Endothelial cell of umbilical vein (primary cell): ENCODE results near the gene KIF6. TPM values are rescaled to one million over a fixed set of nuclear protein-coding genes. Genes with fewer than 3 reads are reported as not detected.

Source experiments
- BruUV-seq: library from RNA; stranded (reverse); fragments of 400-500 nt; replicated peaks from 2 replicates; lab custom pipeline; 2021; lab: Mats Ljungman, UMichigan
- CTCF ChIA-PET: fragments of 300-600, 350-600 bp; sonication (Branson Sonifier 250); formaldehyde crosslinking; loops from one replicate; lab custom pipeline; 2021; ENCODE audit warnings: antibody characterized with exemption, inconsistent platforms; lab: Charles Lee
- POLR2A ChIA-PET: fragments of 300-600, 350-600 bp; sonication (Branson Sonifier 250); formaldehyde crosslinking; loops from one replicate; lab custom pipeline; 2021; ENCODE audit warnings: antibody characterized with exemption, inconsistent platforms; lab: Charles Lee
- DNase-seq: peaks from one replicate; pipeline ENCODE4 v3.0.0-alpha.2; 2011; ENCODE audit warnings: low read depth, low spot score
- FAIRE-seq: peaks from 2 replicates; lab custom pipeline; 2011; peaks lifted over from hg19 to GRCh38; lab: Jason Lieb, UNC
- H2AFZ ChIP-seq: 2 replicates; pipeline ENCODE4 v1.6.0; 2012; ENCODE audit warnings: low read depth, low read length, control low read depth, inconsistent platforms
- H3K27ac ChIP-seq: 2 replicates; pipeline ENCODE4 v1.5.1; 2011; ENCODE audit warnings: low read depth, mild to moderate bottlenecking, control low read depth, low read length, moderate library complexity; ENCODE audit not compliant: insufficient read depth
- H3K27me3 ChIP-seq, 2 experiments: 2 replicates each; pipeline versions ENCODE4 v1.6.0 to v1.6.1; 2011; ENCODE audit warnings: low read length in 2 of 2, mixed read lengths in 1 of 2; ENCODE audit not compliant: control insufficient read depth in 2 of 2, insufficient read depth in 2 of 2
- H3K36me3 ChIP-seq, 2 experiments: 2 replicates in 1 of 2; 3 replicates in 1 of 2; pipeline ENCODE4 v1.5.1; 2011; ENCODE audit warnings: low read length in 2 of 2, mild to moderate bottlenecking in 1 of 2, moderate library complexity in 1 of 2; ENCODE audit not compliant: control insufficient read depth in 2 of 2, insufficient read depth in 2 of 2; ENCODE audit errors: extremely low read depth in 1 of 2
- H3K4me1 ChIP-seq: 3 replicates; pipeline ENCODE4 v1.5.1; 2011; ENCODE audit warnings: mild to moderate bottlenecking, low read length; ENCODE audit not compliant: control insufficient read depth, insufficient read depth; ENCODE audit errors: extremely low read depth
- H3K4me2 ChIP-seq: 2 replicates; pipeline ENCODE4 v1.6.1; 2011; ENCODE audit warnings: low read length, control low read depth, mixed read lengths; ENCODE audit not compliant: insufficient read depth
- H3K4me3 ChIP-seq, 3 experiments: fragments of 200-600 bp in 1 of 3; sonication (generic), shearing (Covaris generic) in 1 of 3; replicated peaks in 1 of 3; 2 replicates each; pipeline ENCODE4 v1.5.1; 2011 to 2016; ENCODE audit warnings: control low read depth in 3 of 3, low read length in 3 of 3, mild to moderate bottlenecking in 2 of 3, inconsistent platforms in 1 of 3, low read depth in 1 of 3, moderate library complexity in 1 of 3; ENCODE audit not compliant: insufficient read depth in 1 of 3
- H3K79me2 ChIP-seq: 2 replicates; pipeline ENCODE4 v1.6.0; 2012; ENCODE audit warnings: low read length, inconsistent platforms; ENCODE audit not compliant: control insufficient read depth, insufficient read depth
- H3K9ac ChIP-seq: replicated peaks from 2 replicates; pipeline ENCODE3; 2011; ENCODE audit warnings: low read length, control low read depth; ENCODE audit not compliant: insufficient read depth; ENCODE audit errors: extremely low read depth
- H3K9me1 ChIP-seq: replicated peaks from 3 replicates; pipeline ENCODE4 v1.6.0; 2011; ENCODE audit warnings: mild to moderate bottlenecking, low read length; ENCODE audit not compliant: control insufficient read depth, insufficient read depth; ENCODE audit errors: extremely low read depth
- H3K9me3 ChIP-seq: replicated peaks from 2 replicates; pipeline ENCODE4 v1.5.1; 2012; ENCODE audit warnings: low read length, inconsistent platforms; ENCODE audit not compliant: control insufficient read depth, insufficient read depth
- H4K20me1 ChIP-seq: replicated peaks from 2 replicates; pipeline ENCODE3; 2011; ENCODE audit warnings: mild to moderate bottlenecking, low read length; ENCODE audit not compliant: control insufficient read depth, insufficient read depth; ENCODE audit errors: extremely low read depth
- FOS ChIP-seq: IDR thresholded peaks from 2 replicates; pipeline ENCODE4 v1.6.1; 2011; ENCODE audit warnings: mild to moderate bottlenecking, low read length, moderate library complexity, borderline replicate concordance; ENCODE audit not compliant: insufficient read depth
- JUN ChIP-seq: IDR thresholded peaks from 2 replicates; pipeline ENCODE4 v1.6.1; 2011; ENCODE audit warnings: borderline replicate concordance, low read depth; ENCODE audit not compliant: insufficient read length, insufficient read depth
- MAX ChIP-seq: IDR thresholded peaks from 2 replicates; pipeline ENCODE4 v1.6.1; 2011; ENCODE audit not compliant: insufficient read depth, insufficient read length
- MYC ChIP-seq: IDR thresholded peaks from one replicate; pipeline ENCODE4 v1.6.1; 2011; ENCODE audit warnings: mild to moderate bottlenecking, low read depth, low read length
- POLR2AphosphoS5 ChIP-seq: IDR thresholded peaks from 2 replicates; pipeline ENCODE4 v1.6.1; 2012; ENCODE audit warnings: low read depth, mild to moderate bottlenecking, control low read depth, low read length, moderate library complexity; ENCODE audit not compliant: insufficient read depth
- dilution Hi-C: fragments of 300-500 bp; cut with MboI; formaldehyde crosslinking; loops from one replicate; pipeline ENCODE4 v1.15.0; 2019; ENCODE audit warnings: low sequenced_read_pairs; ENCODE audit not compliant: extremely low pct_ligation_motif_present
- intact Hi-C: fragments of 100-400 bp; cut with micrococcal nuclease; formaldehyde crosslinking; loops from one replicate; pipeline ENCODE4 v1.10.0; 2022
- polyA plus RNA-seq, 4 experiments: library from polyadenylated mRNA; depleted of rRNA in 3 of 4; stranded (reverse) in 3 of 4; unstranded in 1 of 4; fragments of >200 nt; gene quantifications; 2 replicates each; pipeline versions ENCODE4 v1.2.1 to v1.2.3, GENCODE V29; 2011 to 2012; ENCODE audit warnings: missing spikeins in 1 of 4
- total RNA-seq: library from RNA; stranded (reverse); gene quantifications from 2 replicates; pipeline ENCODE4 v1.2.3, GENCODE V29; 2021

KIF6 gene
- total and polyA plus RNA-seq, 2 donors (not counting 3 experiments of a cell fraction or from before 2014, with no cell fraction given), result not detected

- H3K4me1 ChIP-seq, result no peaks in the 10 kb centered on the region
- intact Hi-C loops, result no loop called here
- H3K9ac ChIP-seq, result no peak overlapping the region
- FAIRE-seq (no peak), DNase-seq (no peak)
- dilution Hi-C loops, result no loop called here
- TF ChIP-seq FOS, result no peak
- no peak for TF ChIP-seq JUN
- no peak for TF ChIP-seq POLR2AphosphoS5
- TF ChIP-seq MAX, result no peak
- H2AFZ ChIP-seq, result no peak overlapping the region
- H3K4me2 ChIP-seq, result no peak overlapping the region
- no peaks in the 10 kb centered on the region for H3K79me2 ChIP-seq
- H3K9me1 ChIP-seq, result no peaks in the 10 kb centered on the region
- no peaks in the 10 kb centered on the region for H3K9me3 ChIP-seq
- no peaks in the 10 kb centered on the region for H3K27me3 ChIP-seq
- H4K20me1 ChIP-seq, result no peaks in the 10 kb centered on the region
- H3K36me3 ChIP-seq, result no peaks in the 10 kb centered on the region
- H3K4me3 ChIP-seq, result no peak overlapping the region
- ChIA-PET CTCF (no interaction called here), POLR2A (no interaction called here)
- no peak overlapping the region for H3K27ac ChIP-seq
- no TSS peak for BruUV-seq
These were observed 432.6 kb downstream of the KIF6 start for GRCh38 chr6:39292637-39293036.

- POLR2A ChIA-PET, result no interaction called here
- dilution Hi-C loops, result no loop called here
- Histone ChIP-seq H3K4me1 (no peaks in the 10 kb centered on the region), H3K9me3 (no peaks in the 10 kb centered on the region), H3K27me3 (no peaks in the 10 kb centered on the region), H3K4me2 (no peak overlapping the region), H3K27ac (no peak overlapping the region), H3K9ac (no peak overlapping the region), H3K9me1 (no peaks in the 10 kb centered on the region), H3K4me3 (no peak overlapping the region), H3K79me2 (no peaks in the 10 kb centered on the region), H3K36me3 (no peaks in the 10 kb centered on the region), H4K20me1 (no peaks in the 10 kb centered on the region), H2AFZ (no peak overlapping the region)
- BruUV-seq, result no TSS peak
- no peak for DNase-seq
- CTCF ChIA-PET, result no interaction called here
- intact Hi-C loops, result no loop called here
- no peak for TF ChIP-seq MYC
- FAIRE-seq, result no peak
These were observed 435.7 kb downstream of the KIF6 start for GRCh38 chr6:39289490-39289889.
